K562 (cell line): ENCODE data around the gene PBX1. TPM values are rescaled to one million over a fixed set of nuclear protein-coding genes. Genes with fewer than 3 reads are reported as not detected.

ENCODE experiments used
- ATAC-seq: fragments of 200-7000 bp; cut with Tn5 transposase; 3 replicates; pipeline ENCODE4 v1.9.1; 2020; ENCODE audit warnings: moderate library complexity
- BruUV-seq: library from RNA; stranded (reverse); fragments of 400-500 nt; replicated peaks from 2 replicates; lab custom pipeline; 2021; lab: Mats Ljungman, UMichigan
- CTCF ChIA-PET: fragments of 300-600 bp; formaldehyde crosslinking; extraction: SDS; loops from one replicate; lab custom pipeline; 2021; ENCODE audit warnings: low intra/inter-chr PET ratio; lab: Yijun Ruan, JAX
- POLR2A ChIA-PET: fragments of 300-600, 350-650 bp; sonication (Branson Sonifier 250); formaldehyde crosslinking; extraction: SDS; loops from one replicate; lab custom pipeline; 2021; ENCODE audit warnings: antibody characterized with exemption, inconsistent platforms; lab: Yijun Ruan, JAX
- DNase-seq, 4 experiments: peaks; one replicate each; pipeline versions ENCODE4 v3.0.0 to v3.0.0-alpha.2; 2011 to 2018; ENCODE audit warnings: low spot score in 3 of 4, mixed read lengths in 3 of 4; ENCODE audit errors: extremely low read depth in 1 of 4
- FAIRE-seq: peaks from 2 replicates; lab custom pipeline; 2011; peaks lifted over from hg19 to GRCh38; lab: Jason Lieb, UNC
- H2AFZ ChIP-seq: 2 replicates; pipeline ENCODE4 v1.6.0; 2011; ENCODE audit warnings: low read depth, low read length, control low read depth, inconsistent platforms
- H3K27ac ChIP-seq: fragments of 200-600 bp; 3 replicates; pipeline ENCODE4 v1.8.0; 2011; ENCODE audit warnings: low read depth, mild to moderate bottlenecking, control low read depth, inconsistent platforms, low read length, moderate library complexity, mixed read lengths; ENCODE audit errors: extremely low read depth
- H3K27me3 ChIP-seq, 2 experiments: fragments of 300-600 bp in 1 of 2; 2 replicates in 1 of 2; 3 replicates in 1 of 2; pipeline versions ENCODE4 v1.6.0 to v1.8.0; 2011; ENCODE audit warnings: inconsistent platforms in 2 of 2, low read length in 2 of 2, mild to moderate bottlenecking in 1 of 2, mixed read lengths in 1 of 2, moderate library complexity in 1 of 2; ENCODE audit not compliant: control insufficient read depth in 2 of 2, insufficient read depth in 2 of 2
- H3K36me3 ChIP-seq: fragments of 300-600 bp; 3 replicates; pipeline ENCODE4 v1.8.0; 2011; ENCODE audit warnings: mild to moderate bottlenecking, low read length, inconsistent platforms; ENCODE audit not compliant: control insufficient read depth, insufficient read depth
- H3K4me1 ChIP-seq, 2 experiments: fragments of 200-600 bp in 1 of 2; replicated peaks in 1 of 2; 2 replicates in 1 of 2; 3 replicates in 1 of 2; pipeline versions ENCODE4 v1.5.1 to v1.8.0; 2011; ENCODE audit warnings: inconsistent platforms in 2 of 2, low read length in 2 of 2, mild to moderate bottlenecking in 1 of 2, mixed read lengths in 1 of 2, moderate library complexity in 1 of 2; ENCODE audit not compliant: control insufficient read depth in 2 of 2, insufficient read depth in 2 of 2
- H3K4me2 ChIP-seq: 2 replicates; pipeline ENCODE4 v1.6.1; 2011; ENCODE audit warnings: low read length, control low read depth, inconsistent platforms, mixed read lengths; ENCODE audit not compliant: insufficient read depth
- H3K4me3 ChIP-seq: fragments of 200-600 bp; sonication (generic), shearing (Covaris generic); 2 replicates; pipeline ENCODE4 v1.5.1; 2016; ENCODE audit warnings: control low read depth, inconsistent platforms
- H3K79me2 ChIP-seq: fragments of 200-600 bp; 3 replicates; pipeline ENCODE4 v1.8.0; 2011; ENCODE audit warnings: low read length, inconsistent platforms; ENCODE audit not compliant: control insufficient read depth, insufficient read depth
- H3K9ac ChIP-seq, 2 experiments: 2 replicates each; pipeline versions ENCODE4 v1.6.0 to v1.6.1; 2011; ENCODE audit warnings: low read depth in 2 of 2, low read length in 2 of 2, control low read depth in 1 of 2, inconsistent platforms in 1 of 2, mild to moderate bottlenecking in 1 of 2, mixed read lengths in 1 of 2; ENCODE audit not compliant: insufficient read depth in 1 of 2
- H3K9me1 ChIP-seq: one replicate; pipeline ENCODE4 v1.6.0; 2011; ENCODE audit warnings: inconsistent platforms, mild to moderate bottlenecking, low read length, moderate library complexity; ENCODE audit not compliant: control insufficient read depth, insufficient read depth
- H3K9me3 ChIP-seq: replicated peaks from 2 replicates; pipeline ENCODE4 v1.5.1; 2011; ENCODE audit warnings: low read depth, low read length, inconsistent platforms; ENCODE audit not compliant: control insufficient read depth, insufficient read depth
- H4K20me1 ChIP-seq: replicated peaks from 2 replicates; pipeline ENCODE4 v1.6.1; 2011; ENCODE audit warnings: low read length, inconsistent platforms, mixed read lengths; ENCODE audit not compliant: control insufficient read depth, insufficient read depth
- ETV1 ChIP-seq: fragments of 450-650 bp; conservative IDR thresholded peaks from 2 replicates; pipeline ENCODE4 v1.6.1; 2016; ENCODE audit warnings: missing genetic modification characterization, control low read depth, low read depth, missing compliant biosample characterization
- FOXK2 ChIP-seq, 2 experiments: fragments of 450-650 bp; IDR thresholded peaks in 1 of 2; conservative IDR thresholded peaks in 1 of 2; 2 replicates each; pipeline ENCODE4 v1.6.1; 2016; ENCODE audit warnings: low read depth in 2 of 2, mild to moderate bottlenecking in 1 of 2
- NRF1 ChIP-seq, 2 experiments: fragments of 450-650 bp; IDR thresholded peaks in 1 of 2; conservative IDR thresholded peaks in 1 of 2; 2 replicates each; pipeline ENCODE4 v1.6.1; 2014; ENCODE audit warnings: mild to moderate bottlenecking in 2 of 2
- SMARCE1 ChIP-seq: fragments of 450-650 bp; IDR thresholded peaks from 2 replicates; pipeline ENCODE4 v1.7.1; 2016; ENCODE audit warnings: mild to moderate bottlenecking
- ZNF583 ChIP-seq: fragments of 250-450 bp; sonication (Bioruptor Pico); IDR thresholded peaks from 2 replicates; pipeline ENCODE4 v1.4.0; 2020
- ZNF586 ChIP-seq: fragments of 450-650 bp; formaldehyde crosslinking; conservative IDR thresholded peaks from 2 replicates; pipeline ENCODE4 v1.4.0; 2020; ENCODE audit warnings: mild to moderate bottlenecking, moderate library complexity
- whole genome bisulfite sequencing: fragments of 100-300 bp; shearing (Covaris generic); methylation state at CpG from one replicate; pipeline ENCODE4 v1.1.6; 2016; ENCODE audit warnings: low coverage, mixed read lengths; ENCODE audit not compliant: insufficient coverage; ENCODE audit errors: missing lambda C conversion rate; 5-methylcytosine and 5-hydroxymethylcytosine counted together
- in situ Hi-C: fragments of 300-500 bp; cut with MboI; formaldehyde crosslinking; loops from 4 replicates; pipeline ENCODE4 v1.15.0; 2018; ENCODE audit warnings: inconsistent platforms, mixed read lengths
- intact Hi-C: fragments of 100-400 bp; cut with micrococcal nuclease; formaldehyde crosslinking; loops from 2 replicates; pipeline ENCODE4 v1.14.2; 2022
- polyA plus RNA-seq, 8 experiments: library from polyadenylated mRNA; depleted of rRNA in 4 of 8; stranded (reverse) in 5 of 8; unstranded in 3 of 8; fragments of >200 nt; fragmentation: Nextera tagmentation in 2 of 8; fragmentation: Illumina TruSeq in 1 of 8; extraction: Ambion mirVana in 2 of 8; extraction: Trizol in 1 of 8; gene quantifications; 2 replicates each; pipeline versions ENCODE4 v1.2.1 to v1.2.3, GENCODE V29; 2011 to 2014; ENCODE audit warnings: inconsistent platforms in 1 of 8, missing spikeins in 1 of 8
- total RNA-seq, 7 experiments: library from RNA; depleted of rRNA in 6 of 7; stranded (reverse); fragments of >200 nt in 6 of 7; fragmentation: Illumina TruSeq in 2 of 7; extraction: Trizol in 2 of 7; gene quantifications; 2 replicates each; pipeline versions ENCODE4 v1.2.1 to v1.2.3, GENCODE V29; 2011 to 2021; ENCODE audit warnings: low replicate concordance in 1 of 7
- TF ChIP-seq, protein P1 (sequence below): fragments of 250-450 bp; sonication (Bioruptor Pico); IDR thresholded peaks from 2 replicates; pipeline ENCODE4 v1.4.0; 2020

Gene PBX1
- total and polyA plus RNA-seq, 9 of the 15 experiments (the other 6 are each of a cell fraction or from before 2014, with no cell fraction given), result 0.03 to 0.62 (median 0.17) TPM

DNA sequence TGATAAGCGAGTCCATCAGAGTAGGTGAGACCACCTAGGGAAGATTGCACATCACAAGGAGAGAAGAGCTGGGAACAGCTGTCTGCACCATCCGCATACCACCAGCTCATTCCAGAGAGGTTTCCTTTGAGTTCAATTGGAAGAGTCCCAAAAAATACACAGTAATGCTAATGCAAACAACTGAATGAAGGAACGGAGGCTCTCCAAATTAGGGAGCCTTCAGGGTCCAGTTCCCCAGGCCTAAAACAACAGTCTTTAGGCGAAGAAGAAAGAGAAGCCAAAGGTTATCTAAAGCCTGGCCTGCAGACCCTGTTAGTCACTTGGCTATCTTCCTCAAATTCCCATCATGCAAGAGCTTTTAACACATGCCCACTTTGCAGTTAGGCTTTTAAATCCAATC lies 246.4 kb downstream of the PBX1 start:
- H3K27me3 ChIP-seq, result no peaks in the 10 kb centered on the region; a peak in 2 of 5 replicates
- no TSS peak for BruUV-seq
- TF ChIP-seq ZNF586 (CRISPR knock-in tag) (no peak), ZNF583 (CRISPR knock-in tag) (no peak), FOXK2 (conservative IDR thresholded peaks at IDR 0.05 in 1 of 2, IDR thresholded peaks at IDR 0.05 in 1 of 2; ENCODE audit: low read depth in 2 of 2) (no peak), NRF1 (conservative IDR thresholded peaks at IDR 0.05 in 1 of 2, IDR thresholded peaks at IDR 0.05 in 1 of 2) (no peak), ETV1 (tag) (no peak), SMARCE1 (no peak)
- TF ChIP-seq, protein P1, sequence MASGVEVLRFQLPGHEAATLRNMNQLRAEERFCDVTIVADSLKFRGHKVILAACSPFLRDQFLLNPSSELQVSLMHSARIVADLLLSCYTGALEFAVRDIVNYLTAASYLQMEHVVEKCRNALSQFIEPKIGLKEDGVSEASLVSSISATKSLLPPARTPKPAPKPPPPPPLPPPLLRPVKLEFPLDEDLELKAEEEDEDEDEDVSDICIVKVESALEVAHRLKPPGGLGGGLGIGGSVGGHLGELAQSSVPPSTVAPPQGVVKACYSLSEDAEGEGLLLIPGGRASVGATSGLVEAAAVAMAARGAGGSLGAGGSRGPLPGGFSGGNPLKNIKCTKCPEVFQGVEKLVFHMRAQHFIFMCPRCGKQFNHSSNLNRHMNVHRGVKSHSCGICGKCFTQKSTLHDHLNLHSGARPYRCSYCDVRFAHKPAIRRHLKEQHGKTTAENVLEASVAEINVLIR (CRISPR knock-in tag), result no peak
- in situ Hi-C loops, result no loop called here
- no peak overlapping the region for H3K9ac ChIP-seq
- H3K36me3 ChIP-seq, result no peaks in the 10 kb centered on the region
- no peaks in the 10 kb centered on the region for H3K9me3 ChIP-seq
- ATAC-seq (no peak), DNase-seq (no peak), FAIRE-seq (no peak)
- ChIA-PET POLR2A (no interaction called here), CTCF (no interaction called here)
- H3K4me3 ChIP-seq, result no peak overlapping the region
- no peak overlapping the region for H3K27ac ChIP-seq
- no peaks in the 10 kb centered on the region for H3K79me2 ChIP-seq
- H3K9me1 ChIP-seq, result no peaks in the 10 kb centered on the region
- 7% methylated on average over 4 of the region's 4 CpGs for whole genome bisulfite sequencing
- intact Hi-C loops, result no loop called here
- H2AFZ ChIP-seq, result no peak overlapping the region
- H3K4me2 ChIP-seq, result no peak overlapping the region
- no peaks in the 10 kb centered on the region for H3K4me1 ChIP-seq
- no peaks in the 10 kb centered on the region for H4K20me1 ChIP-seq
